Duodenal mucosa (tissue), 2 donors: Measurements from ENCODE around the gene ORM2.

ENCODE experiments used
- H3K27ac ChIP-seq: one replicate; pipeline ENCODE4 v1.7.0; 2013; ENCODE audit warnings: low read depth, low read length
- H3K27me3 ChIP-seq, 2 donors: one replicate each; pipeline ENCODE4 v1.7.0; 2013; ENCODE audit warnings: low read length in 2 of 2, control low read depth in 1 of 2; ENCODE audit not compliant: insufficient read depth in 2 of 2, control insufficient read depth in 1 of 2
- H3K36me3 ChIP-seq, 2 donors: one replicate each; pipeline ENCODE4 v1.7.0; 2013; ENCODE audit warnings: low read length in 2 of 2, control low read depth in 1 of 2; ENCODE audit not compliant: insufficient read depth in 2 of 2, control insufficient read depth in 1 of 2
- H3K4me1 ChIP-seq, 2 donors: one replicate each; pipeline ENCODE4 v1.7.0; 2013; ENCODE audit warnings: low read length in 2 of 2, control low read depth in 1 of 2; ENCODE audit not compliant: insufficient read depth in 2 of 2, control insufficient read depth in 1 of 2
- H3K4me3 ChIP-seq, 2 donors: one replicate each; pipeline ENCODE4 v1.7.0; 2013; ENCODE audit warnings: low read length in 2 of 2, low read depth in 1 of 2
- H3K9ac ChIP-seq, 2 donors: one replicate each; pipeline ENCODE4 v1.7.0; 2013; ENCODE audit warnings: low read length in 2 of 2, low read depth in 1 of 2
- H3K9me3 ChIP-seq, 2 donors: one replicate each; pipeline ENCODE4 v1.7.0; 2013; ENCODE audit warnings: low read length in 2 of 2, control low read depth in 1 of 2; ENCODE audit not compliant: control insufficient read depth in 1 of 2

ORM2 gene

DNA sequence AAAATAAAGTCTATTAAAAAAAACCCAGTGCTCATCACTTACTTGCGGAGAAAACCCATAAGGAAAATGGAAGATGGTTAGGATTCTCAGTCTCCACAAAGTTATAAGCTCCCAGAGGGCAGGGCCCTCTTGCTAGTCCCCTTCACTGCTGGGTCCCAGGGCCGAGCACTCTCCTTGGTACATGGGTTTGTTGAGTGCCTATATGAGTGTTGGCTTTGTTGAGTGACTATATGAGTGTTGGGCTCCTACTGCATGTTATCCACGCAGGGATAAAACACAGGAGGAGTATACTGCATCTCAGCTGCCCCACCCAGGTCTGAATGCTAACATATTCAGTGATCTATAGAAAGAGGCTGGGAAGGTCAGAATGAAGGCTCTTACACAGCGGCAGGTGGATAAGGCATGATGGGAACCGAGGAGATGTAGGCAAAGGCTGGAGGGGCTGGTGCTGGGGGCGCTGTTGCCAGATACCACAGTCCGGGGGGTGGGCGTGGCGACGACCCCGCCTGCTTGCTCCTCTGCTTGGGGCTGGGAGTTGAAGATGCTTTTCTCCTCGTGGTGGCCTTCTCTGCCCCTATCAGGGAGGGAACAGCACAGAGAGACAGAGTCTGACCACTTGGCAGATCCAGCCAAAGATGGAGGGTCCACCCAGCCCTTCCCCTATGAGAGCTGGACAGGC, 11.6 kb downstream of the ORM2 start:
- Histone ChIP-seq H3K4me3 (no peak overlapping the region), H3K27me3 (no peaks in the 10 kb centered on the region), H3K4me1 (no peaks in the 10 kb centered on the region), H3K36me3 (peaks cover 71 to 91% of the 10 kb centered on the region in 2 donors), H3K9me3 (no peaks in the 10 kb centered on the region), H3K27ac (no peak overlapping the region), H3K9ac (no peak overlapping the region)

DNA sequence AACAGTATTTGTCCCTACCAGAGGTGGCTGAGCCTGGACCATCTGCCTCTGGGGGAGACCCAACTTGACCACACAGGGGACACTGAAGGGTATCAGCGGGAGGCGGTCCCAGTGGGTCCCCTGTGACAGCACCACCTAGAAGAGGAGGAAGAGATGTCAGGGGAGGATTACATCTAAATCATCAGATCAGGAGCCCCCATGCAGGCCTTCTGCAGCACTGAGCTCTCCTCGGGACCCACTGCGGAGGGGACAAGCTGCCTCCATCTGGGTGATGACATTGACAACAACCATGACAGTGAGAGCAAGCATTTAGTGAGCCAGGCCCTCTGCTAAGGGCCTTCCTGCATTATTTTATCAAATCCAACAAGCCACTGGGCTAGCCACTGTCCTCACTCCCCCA, 12.3 kb downstream of the ORM2 start:
- no peak overlapping the region for H3K9ac ChIP-seq
- H3K27ac ChIP-seq = no peak overlapping the region
- H3K4me3 ChIP-seq = no peak overlapping the region
- peaks cover 77 to 92% of the 10 kb centered on the region in 2 donors for H3K36me3 ChIP-seq
- H3K4me1 ChIP-seq = no peaks in the 10 kb centered on the region
- no peaks in the 10 kb centered on the region for H3K27me3 ChIP-seq
- H3K9me3 ChIP-seq = no peaks in the 10 kb centered on the region

GRCh38 chr9:114342755-114343440, 13.2 kb downstream of the ORM2 start:
- Histone ChIP-seq H3K4me1 (no peaks in the 10 kb centered on the region), H3K27me3 (no peaks in the 10 kb centered on the region), H3K9me3 (no peaks in the 10 kb centered on the region), H3K27ac (no peak overlapping the region), H3K9ac (no peak overlapping the region), H3K4me3 (no peak overlapping the region), H3K36me3 (peaks cover 76 to 90% of the 10 kb centered on the region in 2 donors)

GRCh38 chr9:114343471-114344187, 14.0 kb downstream of the ORM2 start:
- Histone ChIP-seq H3K27ac (no peak overlapping the region), H3K36me3 (peaks cover 76 to 90% of the 10 kb centered on the region in 2 donors), H3K27me3 (no peaks in the 10 kb centered on the region), H3K9me3 (no peaks in the 10 kb centered on the region), H3K4me1 (no peaks in the 10 kb centered on the region), H3K4me3 (no peak overlapping the region), H3K9ac (no peak overlapping the region)

DNA sequence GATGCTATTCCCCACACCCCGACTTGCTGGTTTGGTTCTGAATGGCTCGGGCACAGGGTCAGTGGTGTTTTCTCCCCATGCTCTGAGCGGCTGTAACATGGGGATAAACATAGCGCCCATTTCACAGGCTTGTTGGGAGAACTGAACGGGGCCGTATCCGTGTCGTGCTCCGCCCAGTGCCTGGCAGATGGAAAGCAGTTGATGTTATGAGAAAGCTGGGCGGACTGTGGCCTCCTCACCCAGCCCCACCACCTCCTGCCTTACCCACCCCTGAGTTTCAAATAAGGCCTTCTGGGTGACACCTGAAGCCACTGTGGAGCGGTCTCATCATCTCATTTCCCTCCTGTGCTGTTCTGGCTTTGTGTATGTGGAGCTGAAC, 14.5 kb downstream of the ORM2 start:
- Histone ChIP-seq H3K9ac (no peak overlapping the region), H3K27me3 (no peaks in the 10 kb centered on the region), H3K9me3 (no peaks in the 10 kb centered on the region), H3K27ac (no peak overlapping the region), H3K36me3 (peaks cover 71 to 91% of the 10 kb centered on the region in 2 donors), H3K4me1 (no peaks in the 10 kb centered on the region), H3K4me3 (no peak overlapping the region)

DNA sequence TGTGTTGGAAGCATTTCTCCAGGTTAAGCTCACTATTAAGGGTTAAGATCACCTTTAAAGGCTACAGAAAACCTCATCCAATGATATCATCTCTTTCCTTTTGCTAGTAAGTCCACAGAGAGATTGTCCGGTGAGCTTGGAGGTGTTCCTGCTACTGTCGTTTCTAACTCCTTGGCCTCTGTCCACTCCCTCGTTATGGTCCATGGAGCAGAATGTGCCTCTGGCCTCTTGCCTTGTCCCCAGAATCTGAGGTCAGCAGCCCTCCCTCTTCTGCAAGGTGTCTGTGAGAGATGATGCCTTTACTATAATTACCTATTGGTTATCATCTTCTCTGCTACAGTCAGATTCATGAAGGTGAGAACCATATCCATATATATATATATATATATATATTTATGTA, 15.0 kb downstream of the ORM2 start:
- Histone ChIP-seq H3K9me3 (no peaks in the 10 kb centered on the region), H3K4me3 (no peak overlapping the region), H3K27me3 (no peaks in the 10 kb centered on the region), H3K27ac (no peak overlapping the region), H3K36me3 (peaks cover 71 to 91% of the 10 kb centered on the region in 2 donors), H3K9ac (no peak overlapping the region), H3K4me1 (no peaks in the 10 kb centered on the region)

GRCh38 chr9:114345493-114346065, 15.9 kb downstream of the ORM2 start:
- Histone ChIP-seq H3K36me3 (peaks cover 72 to 92% of the 10 kb centered on the region in 2 donors), H3K4me3 (no peak overlapping the region), H3K27me3 (no peaks in the 10 kb centered on the region), H3K9me3 (no peaks in the 10 kb centered on the region), H3K4me1 (no peaks in the 10 kb centered on the region), H3K27ac (no peak overlapping the region), H3K9ac (no peak overlapping the region)

GRCh38 chr9:114346146-114346545, 16.5 kb downstream of the ORM2 start:
- no peak overlapping the region for H3K4me3 ChIP-seq
- H3K27ac ChIP-seq = no peak overlapping the region
- H3K4me1 ChIP-seq = no peaks in the 10 kb centered on the region
- no peaks in the 10 kb centered on the region for H3K9me3 ChIP-seq
- H3K27me3 ChIP-seq = no peaks in the 10 kb centered on the region
- H3K9ac ChIP-seq = no peak overlapping the region
- peaks cover 71 to 92% of the 10 kb centered on the region in 2 donors for H3K36me3 ChIP-seq

DNA sequence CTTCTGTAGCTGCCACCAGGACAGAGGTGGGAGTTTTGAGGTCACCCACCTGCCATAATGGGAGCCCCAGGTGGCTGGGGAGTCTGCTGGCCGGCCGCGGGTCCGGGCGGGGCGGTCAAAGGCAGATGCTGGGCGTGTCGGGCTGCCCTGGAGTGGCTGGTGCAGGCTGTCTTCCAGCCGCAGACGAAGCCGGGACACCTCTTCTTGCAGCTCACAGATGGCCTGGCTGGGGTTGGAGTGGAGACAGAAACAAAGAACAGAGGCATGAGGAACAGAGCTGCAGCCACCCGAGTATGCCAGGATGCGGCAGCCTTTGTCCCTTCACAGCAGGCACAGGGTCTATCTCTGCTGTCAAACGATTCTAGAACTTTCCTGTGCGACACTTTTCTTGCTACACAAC, 18.0 kb downstream of the ORM2 start:
- H3K4me1 ChIP-seq = no peaks in the 10 kb centered on the region
- H3K27ac ChIP-seq = no peak overlapping the region
- H3K4me3 ChIP-seq = no peak overlapping the region
- no peak overlapping the region for H3K9ac ChIP-seq
- no peaks in the 10 kb centered on the region for H3K27me3 ChIP-seq
- H3K36me3 ChIP-seq = peaks cover 58 to 89% of the 10 kb centered on the region in 2 donors
- no peaks in the 10 kb centered on the region for H3K9me3 ChIP-seq
